HT-29 (cell line): Measurements from ENCODE around the gene ABCC3. TPM values are rescaled to one million over a fixed set of nuclear protein-coding genes. Genes with fewer than 3 reads are reported as not detected.
A peak's percentile ranks its signal among the peaks of the same experiment; 100 is the strongest.

Experiments used
- DNase-seq: peaks from one replicate; pipeline ENCODE4 v3.0.0-alpha.2; 2015; ENCODE audit warnings: low spot score
- total RNA-seq: library from RNA; depleted of rRNA; stranded (reverse); fragments of >200 nt; shearing (Covaris generic); gene quantifications from 2 replicates; pipeline ENCODE4 v1.2.3, GENCODE V29; 2014

Gene ABCC3
- total RNA-seq, 1 experiment from 2014 or later, result 286 TPM

DNA sequence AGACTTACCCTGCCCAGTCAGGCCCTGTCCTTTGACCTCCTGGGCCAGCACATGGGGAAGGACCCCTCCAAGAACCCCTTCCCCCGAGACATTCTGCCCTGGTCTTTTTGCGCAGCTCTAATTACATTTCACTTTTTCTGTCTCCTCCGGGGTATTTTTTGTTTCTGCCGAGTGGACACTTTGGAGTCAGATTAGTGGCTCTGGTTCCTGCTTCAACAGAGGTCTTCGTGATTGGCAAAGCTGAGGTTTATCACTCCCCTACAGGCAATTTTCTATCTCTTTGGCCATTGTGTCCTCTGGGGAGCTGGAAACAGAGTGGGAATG, 49.6 kb downstream of the ABCC3 start:
- DNase-seq, result no peak

DNA sequence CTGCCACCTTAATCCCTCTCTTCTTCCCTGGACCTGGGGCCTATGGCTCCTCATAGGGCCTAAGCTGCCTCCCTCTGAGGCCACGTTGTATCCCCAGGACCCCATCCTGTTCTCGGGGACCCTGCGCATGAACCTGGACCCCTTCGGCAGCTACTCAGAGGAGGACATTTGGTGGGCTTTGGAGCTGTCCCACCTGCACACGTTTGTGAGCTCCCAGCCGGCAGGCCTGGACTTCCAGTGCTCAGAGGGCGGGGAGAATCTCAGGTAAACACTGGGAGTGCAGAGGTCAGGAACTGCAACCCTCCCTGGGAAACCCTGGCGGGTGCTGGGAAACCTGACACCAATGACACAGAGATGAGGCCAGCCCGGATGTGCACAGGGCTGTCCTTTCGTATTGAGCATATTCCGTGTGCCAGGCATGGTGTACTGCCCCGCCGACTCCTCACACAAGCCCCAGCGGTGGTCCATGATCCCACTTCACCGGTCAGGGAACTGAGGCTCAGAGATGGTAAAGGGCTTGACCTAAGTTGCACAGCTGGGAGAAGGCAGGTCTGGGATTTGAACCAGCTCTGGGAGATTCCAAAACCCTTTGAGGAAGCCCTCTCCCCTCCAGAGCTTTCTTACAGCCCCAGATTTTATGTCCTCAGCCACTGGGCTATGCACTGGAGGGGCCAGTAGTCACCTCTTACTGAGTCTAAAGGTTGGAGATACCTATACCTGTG, 50.1 kb downstream of the ABCC3 start:
- DNase-seq, result peak; percentile 85

DNA sequence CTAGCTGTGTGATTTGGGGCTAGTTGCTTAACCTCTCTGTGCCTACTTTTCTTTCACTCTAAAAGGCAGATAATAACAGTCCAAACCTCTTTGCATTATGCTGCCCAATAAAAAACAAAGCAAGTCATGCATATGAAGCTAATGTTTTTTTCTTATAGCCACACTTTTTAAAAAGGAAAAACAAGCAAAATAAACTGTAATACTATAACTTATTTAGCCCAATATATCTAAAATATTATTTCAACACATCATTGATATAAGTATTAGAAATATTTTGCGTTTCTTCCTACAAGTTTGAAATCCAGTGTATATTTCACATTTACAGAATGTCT, 50.6 kb downstream of the ABCC3 start:
- DNase-seq, result no peak

DNA sequence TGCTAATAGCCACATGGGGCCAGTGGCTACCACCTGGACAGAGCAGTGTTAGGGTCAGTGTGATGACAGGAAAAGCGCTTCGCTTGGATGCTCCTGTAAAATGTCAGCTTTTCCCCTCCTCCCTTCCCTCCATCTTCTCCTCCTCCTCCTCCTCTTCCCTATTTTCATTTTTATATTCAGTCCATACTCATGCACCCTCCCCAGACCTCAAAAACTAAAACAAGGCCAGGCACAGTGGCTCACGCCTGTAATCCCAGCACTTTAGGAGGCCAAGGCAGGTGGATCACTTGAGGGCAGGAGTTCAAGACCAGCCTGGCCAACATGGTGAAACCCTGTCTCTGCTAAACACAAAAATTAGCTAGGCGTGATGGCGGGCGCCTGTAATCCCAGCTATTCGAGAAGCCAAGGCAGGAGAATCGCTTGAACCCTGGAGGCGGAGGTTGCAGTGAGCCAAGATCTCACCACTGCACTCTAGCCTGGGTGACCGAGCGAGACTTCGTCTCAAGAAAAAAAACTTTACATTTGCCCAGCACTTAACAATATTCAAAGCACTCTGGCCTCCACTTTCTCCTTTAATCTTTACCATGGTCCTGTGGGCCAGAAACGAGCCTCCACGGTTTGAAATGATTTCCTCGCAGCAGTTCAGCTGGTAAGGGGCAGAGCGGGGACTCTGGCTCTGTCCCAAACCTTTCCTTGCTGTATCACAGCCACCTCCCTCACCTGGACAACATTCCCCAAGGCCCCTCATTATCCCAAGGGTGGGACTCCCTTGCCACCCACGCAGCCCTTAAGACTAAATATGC, 51.2 kb downstream of the ABCC3 start:
- DNase-seq, result no peak

DNA sequence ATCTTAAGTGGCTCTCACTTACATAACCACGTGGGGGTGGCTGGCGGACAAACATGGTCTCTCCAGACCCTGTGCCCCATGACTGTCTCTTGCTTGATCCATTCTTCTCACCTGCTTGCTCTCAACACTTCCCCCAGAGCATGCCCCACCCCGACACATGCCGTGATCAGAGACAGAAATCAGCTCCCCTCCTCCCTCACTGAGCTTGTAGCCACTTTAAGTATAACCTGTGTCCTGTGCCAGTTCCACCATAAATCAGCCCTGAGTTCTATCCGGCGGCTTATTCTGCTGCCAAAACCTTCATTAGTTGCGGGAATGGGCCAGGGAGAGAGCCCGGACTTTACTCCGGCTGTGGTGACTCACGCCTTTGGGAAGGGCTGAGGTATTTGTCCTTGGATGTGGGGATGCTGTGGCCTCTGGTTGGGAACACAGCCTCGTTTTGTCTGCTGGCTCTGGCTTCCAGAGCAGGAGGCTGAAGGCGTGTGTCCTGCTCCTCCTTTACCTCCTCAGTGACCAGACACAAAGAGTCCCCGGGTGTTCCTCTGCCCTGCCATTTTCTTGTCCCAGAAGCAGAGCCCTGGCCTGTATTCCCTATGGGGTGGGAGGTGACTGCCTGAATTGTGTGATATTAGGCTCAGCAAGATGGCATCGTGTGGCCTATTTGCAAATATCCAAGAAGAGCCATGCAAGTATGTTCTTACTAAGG, 52.0 kb downstream of the ABCC3 start:
- DNase-seq, result peak; percentile 93

DNA sequence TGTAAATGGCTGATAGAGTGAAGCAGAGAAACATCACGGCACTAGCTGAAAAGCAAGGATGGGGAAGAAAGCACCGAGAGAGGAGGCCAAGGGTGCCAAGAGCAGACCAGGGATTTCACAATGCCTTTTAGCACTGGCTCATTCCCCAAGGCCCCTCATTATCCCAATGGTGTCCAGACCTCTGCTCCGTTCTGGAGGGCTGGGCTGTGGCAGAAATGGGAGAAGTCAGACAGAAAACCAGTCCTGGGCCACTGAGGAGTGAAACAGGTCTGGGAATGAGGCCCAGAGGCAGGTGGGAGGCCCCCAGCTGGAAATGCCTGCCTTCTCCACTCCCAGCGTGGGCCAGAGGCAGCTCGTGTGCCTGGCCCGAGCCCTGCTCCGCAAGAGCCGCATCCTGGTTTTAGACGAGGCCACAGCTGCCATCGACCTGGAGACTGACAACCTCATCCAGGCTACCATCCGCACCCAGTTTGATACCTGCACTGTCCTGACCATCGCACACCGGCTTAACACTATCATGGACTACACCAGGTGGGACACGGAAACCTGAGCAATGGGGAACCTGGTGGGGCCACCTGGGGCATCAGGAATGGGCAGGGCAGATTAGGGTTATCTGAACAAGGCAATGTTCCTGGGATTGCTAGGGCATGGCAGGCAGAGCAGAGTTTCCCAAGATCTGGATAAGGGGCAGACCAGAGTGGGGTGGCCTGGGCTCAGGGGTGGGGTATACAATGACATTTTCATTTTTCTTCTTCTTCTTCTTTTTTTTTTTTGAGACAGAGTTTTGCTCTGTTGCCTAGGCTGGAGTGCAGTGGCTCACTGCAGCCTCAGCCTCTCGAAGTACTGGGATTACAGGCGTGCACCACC, 52.8 kb downstream of the ABCC3 start:
- DNase-seq, result no peak

DNA sequence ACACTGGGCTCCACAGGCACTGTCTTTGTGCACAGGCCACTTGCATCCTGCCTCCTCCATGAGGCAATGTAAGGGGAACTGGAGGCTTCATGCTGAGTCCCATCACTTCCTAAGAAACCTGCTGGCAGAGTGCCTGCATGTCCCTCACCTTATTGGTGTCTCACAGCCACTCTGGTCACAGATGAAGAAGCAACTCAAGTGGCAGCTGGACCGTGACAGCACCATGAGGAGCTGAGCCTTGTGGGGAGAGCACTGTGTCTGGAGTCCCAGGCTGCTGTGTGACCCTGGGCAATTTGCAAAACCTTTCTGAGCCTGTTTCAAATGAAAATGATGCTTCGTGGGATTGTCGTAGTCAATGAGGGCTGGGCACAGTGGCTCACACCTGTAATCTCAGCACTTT, 53.6 kb downstream of the ABCC3 start:
- DNase-seq, result no peak

DNA sequence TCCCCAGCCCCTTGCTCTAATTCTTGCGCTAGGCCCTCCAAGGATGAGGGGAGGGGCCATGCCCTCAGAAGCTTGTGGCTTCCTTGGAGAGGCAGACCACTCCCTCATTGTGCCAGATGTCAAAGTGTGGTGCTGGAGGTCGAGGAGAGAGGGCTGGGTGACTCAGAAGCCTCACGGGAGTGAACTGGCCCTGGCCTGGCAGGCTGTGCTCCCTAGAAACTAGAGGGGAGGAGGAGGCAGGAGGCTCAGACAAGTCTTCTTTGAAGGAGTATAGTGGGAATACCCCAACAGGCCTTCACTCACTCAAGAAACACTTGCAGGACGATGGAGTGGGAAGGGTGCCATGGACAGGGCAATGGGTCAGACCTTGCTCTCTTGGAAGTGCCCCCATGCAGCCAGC, 54.6 kb downstream of the ABCC3 start:
- no peak for DNase-seq

DNA sequence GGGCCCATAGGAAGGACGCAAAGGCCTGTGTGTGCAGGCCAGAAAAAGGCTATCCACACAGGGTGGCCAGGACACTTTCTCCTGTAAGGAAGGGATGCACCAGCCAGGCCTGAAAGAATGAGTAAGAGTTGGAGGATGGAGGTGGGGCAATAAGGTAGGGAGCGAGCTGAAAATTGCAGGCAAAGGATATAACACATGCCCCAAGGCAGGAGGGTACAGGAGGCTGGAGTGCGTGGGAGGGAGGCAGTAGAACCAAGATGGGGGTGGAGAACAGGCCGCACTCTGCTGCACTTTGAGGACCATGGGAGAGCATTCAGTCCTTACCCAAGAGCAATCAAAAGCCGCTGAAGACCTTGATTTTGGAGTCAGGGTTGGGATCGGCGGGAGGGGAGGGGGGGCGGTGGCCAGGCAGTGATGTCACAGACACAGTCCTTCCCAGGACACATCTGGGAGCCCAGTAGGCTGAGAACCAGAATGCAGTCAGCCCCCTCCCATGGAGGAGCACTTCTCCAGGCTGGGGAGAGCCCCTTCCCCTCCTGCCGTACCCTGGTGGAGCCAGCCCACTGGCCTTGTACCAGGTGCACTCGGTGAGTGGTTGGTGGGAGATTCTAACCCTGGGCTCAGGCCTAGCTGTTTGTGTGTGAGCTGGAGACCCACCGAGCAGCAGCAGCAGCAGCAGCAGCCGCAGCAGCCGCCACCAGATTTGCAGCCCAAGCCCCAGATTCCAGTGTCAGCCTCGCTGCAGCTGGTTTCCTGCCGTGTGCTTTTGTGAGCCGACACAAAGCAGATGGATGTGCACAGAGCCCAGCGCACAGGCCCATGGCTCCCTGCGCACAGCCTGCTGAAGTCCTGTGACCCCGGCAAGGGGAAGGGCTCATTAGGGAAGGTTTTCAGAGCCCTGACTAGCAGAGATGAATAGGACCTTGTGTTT, 55.5 kb downstream of the ABCC3 start:
- no peak for DNase-seq

DNA sequence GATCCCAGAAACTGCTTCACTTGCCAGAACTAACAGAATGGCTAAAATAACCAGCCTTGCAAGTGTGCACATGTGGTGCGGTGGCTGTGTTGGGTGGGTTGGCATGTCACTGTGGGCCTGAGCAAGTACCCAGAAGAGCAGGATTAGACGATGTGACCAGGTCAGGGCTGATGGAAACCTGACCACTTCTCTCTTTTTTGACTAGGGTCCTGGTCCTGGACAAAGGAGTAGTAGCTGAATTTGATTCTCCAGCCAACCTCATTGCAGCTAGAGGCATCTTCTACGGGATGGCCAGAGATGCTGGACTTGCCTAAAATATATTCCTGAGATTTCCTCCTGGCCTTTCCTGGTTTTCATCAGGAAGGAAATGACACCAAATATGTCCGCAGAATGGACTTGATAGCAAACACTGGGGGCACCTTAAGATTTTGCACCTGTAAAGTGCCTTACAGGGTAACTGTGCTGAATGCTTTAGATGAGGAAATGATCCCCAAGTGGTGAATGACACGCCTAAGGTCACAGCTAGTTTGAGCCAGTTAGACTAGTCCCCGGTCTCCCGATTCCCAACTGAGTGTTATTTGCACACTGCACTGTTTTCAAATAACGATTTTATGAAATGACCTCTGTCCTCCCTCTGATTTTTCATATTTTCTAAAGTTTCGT, 56.3 kb downstream of the ABCC3 start:
- DNase-seq, result no peak

DNA sequence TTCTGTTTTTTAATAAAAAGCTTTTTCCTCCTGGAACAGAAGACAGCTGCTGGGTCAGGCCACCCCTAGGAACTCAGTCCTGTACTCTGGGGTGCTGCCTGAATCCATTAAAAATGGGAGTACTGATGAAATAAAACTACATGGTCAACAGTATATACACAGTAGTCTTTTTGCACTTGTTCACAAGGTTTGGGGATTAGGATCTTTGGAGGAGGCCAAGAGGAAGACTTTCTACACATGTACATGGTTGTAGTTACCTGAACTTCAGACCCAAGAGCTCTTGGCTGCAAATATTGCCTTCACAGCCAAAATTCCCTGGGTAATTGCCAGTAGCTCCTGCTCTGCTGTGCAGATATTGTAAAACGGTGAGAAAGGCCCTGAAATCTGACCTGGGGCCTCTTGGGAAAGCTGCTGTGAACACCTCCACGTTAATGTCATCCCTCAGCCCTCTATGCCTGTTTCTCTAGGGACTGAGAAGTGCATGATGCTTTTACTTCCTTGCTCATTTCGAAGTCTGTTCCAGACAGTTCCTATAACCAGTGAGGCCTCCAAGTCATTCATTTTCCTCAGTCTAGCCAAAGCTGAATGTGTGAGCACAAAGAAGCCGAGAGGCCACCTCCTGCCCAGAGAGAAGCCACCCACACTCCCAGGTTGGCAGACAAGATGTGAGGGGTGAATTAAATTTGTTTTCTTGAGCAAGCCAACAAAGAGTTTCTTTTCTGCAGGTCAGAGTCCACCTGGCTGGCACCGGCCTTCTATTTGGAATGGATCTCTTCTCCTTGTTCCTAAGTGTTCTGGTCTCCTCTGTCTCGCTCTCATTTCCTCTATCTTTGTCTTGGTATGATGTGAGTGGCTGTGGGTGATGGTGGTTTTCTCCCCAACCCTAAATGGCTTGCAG, 57.1 kb downstream of the ABCC3 start:
- DNase-seq, result no peak

DNA sequence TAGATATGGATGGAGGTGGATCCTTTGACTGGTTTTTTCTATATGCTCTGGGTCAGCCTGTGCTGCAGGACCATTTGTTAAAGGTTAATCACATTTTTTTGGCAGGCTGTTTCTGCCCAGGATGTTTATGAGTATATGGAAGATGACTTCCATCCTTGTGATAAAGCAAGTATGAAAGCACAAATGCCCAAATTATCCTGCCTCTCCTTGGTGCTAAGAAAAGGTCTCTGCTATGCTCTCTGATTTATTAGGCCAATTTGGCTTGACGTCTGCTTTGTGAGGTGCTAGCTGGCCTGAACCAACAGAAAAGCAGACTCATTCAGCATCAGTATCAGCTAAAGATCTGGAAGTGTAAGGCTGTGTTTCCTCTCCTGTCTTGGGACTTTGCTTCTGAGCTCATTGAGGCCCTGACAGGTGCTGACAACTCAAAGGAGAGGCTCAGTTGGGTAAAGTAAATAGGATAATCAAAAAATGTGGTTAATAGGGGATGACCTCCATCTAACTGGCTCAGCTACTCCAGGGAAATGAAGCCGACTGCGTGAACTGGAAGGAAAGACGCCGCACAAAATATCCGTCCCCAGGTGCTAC, 57.9 kb downstream of the ABCC3 start:
- DNase-seq, result no peak

DNA sequence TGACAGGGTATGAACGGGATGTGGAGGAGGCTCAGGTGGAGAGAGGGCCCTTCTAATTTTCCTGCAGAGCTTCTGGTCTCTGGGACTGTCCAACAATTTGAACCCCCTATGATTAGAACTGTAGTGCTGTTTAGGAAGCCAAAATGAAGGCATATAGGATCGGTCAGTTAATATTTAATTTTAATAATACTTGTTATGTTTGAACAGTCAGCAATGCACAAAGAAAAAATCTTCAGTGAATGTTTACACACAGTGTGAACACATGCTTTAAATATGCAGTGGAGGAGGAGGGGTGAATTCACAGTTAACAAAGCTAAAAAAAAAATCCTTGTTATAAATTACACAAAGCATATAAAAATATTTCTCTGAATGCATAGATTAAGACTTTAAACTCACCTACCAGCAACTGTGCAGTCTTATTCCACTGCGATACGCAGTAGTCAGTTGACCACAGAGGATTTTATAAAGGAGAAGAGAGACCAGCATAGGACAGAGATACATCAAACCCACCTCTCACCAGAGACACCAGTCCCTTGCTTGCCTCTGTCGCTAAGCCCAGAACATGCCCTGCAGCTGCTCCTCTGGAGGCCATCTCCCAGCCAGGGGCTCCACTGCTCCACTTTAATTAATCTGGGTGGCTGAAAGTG, 58.5 kb downstream of the ABCC3 start:
- DNase-seq, result peak; percentile 78

DNA sequence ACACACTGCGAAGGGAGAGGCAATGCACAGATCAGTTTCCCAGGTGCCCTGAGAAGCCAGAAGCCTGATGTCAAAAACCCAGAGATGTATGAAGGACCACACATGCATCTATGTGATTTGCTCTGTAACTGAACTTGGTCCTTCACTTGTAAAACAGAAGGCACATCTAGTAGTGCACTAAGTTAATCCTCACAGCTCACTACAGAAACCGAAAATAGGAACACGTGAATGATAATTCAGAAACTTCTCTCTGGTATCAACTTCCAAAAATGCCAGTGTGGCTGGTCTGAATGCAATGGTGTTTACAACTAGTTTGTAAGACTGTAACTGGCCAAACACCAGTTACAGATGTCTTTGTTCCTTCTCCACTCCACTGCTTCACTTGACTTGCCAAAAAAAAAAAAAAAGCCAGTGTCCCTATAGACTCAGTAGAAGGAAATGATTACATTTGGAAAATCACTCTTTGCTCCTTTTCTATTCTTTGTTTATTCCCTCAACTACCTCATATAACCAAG, 61.7 kb downstream of the ABCC3 start:
- DNase-seq, result no peak

DNA sequence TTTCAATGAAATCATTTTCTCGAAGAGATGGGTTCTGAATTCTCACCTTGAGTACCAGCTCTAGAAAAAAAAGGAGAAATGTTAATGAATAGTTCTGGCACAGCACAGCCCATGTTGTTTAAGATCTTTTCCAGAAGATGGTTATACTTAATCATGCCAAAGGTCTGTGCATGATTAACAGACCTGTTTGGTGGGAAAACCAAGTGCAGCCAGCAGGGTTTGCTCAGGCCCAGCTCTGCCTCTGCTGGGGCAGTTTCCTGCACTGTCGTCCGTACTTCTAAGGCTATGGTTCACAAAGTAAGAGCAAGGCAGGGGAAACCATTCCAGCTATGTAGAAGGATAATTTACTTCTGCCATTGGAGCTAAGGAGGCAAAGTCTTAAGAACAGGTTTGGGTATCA, 62.4 kb downstream of the ABCC3 start:
- DNase-seq, result peak; percentile 66

DNA sequence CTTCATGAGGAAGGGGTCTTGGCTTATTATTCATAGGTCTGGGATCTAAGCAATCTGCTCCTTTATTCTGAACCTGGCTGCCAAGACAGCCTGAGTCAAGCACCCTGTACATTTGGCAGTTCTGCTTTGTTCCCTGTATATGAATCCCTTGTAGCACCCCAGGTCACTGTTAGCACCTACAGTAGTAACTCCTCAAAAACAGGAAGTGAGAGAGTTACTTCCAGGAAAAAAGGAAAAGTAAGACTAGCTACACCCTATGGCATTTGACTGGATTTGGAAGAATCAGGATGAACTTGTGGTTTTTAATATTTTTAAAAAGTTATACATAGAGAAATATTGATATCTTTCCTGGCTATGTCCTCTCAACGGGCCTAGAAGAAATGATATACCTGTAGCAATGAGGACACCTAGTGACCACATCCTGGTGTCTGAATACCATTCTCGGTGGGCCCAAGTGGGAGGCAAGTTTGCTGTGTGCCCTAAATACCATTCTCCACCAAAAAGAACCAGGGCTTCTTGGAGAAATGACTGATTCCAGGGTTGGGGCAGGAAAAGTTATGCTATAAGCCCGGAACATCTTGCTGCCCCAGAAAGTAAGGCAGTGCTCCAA, 63.1 kb downstream of the ABCC3 start:
- DNase-seq, result no peak

DNA sequence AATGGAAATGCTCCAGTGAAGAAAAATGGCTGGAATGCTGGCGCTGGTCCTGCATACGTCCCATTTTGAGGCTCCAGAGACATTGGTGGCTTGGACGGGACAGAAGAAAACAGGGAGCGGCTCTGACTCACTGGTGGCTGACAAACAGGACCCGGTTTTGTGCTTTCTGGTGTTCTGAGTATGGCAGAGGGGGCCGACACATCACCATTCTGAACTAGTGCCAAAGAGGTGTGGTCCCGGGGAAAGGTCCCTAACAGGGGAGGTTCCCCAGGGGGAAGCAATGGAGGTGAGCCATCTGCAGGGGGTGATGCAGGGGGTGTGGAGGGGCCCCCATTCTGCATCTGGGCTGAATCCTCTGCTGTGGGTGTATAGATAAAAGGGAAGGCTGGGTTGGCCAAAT, 64.7 kb downstream of the ABCC3 start:
- DNase-seq, result no peak

DNA sequence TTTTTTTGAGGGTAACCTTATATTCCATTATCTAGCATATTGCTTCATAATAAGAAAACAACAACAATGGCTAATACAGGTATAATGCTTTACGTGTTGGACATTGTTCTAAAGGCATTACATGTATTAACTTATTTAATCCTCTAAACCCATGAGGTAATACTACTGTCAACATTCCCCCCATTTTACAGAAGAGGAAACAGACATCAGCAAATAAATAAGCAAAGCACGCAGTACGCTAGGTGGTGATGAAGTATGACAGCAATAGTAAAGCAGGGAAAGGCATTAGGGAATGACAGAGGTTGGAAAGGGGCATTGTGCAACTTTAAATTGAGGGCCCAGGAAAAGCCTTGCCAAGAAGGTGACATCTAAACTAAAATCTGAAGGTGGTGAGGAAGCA, 68.5 kb downstream of the ABCC3 start:
- DNase-seq, result no peak
